SU-DHL-6 (cell line): Measurements from ENCODE around the gene PAH.

Experiments used
- EZH2phosphoT487 ChIP-seq: fragments of 200-600 bp; sonication (generic), shearing (Covaris generic); conservative IDR thresholded peaks from 2 replicates; pipeline ENCODE4 v1.6.1; 2018; ENCODE audit warnings: mild to moderate bottlenecking, antibody characterized with exemption, low read length, moderate library complexity, mixed read lengths
- TF ChIP-seq, protein P1 (sequence below): fragments of 200-600 bp; sonication (generic); IDR thresholded peaks from one replicate; pipeline ENCODE4 v1.5.1; 2017; ENCODE audit warnings: antibody characterized with exemption, mild to moderate bottlenecking, low read length, moderate library complexity; ENCODE audit not compliant: insufficient read depth, poor library complexity, severe bottlenecking

DNA sequence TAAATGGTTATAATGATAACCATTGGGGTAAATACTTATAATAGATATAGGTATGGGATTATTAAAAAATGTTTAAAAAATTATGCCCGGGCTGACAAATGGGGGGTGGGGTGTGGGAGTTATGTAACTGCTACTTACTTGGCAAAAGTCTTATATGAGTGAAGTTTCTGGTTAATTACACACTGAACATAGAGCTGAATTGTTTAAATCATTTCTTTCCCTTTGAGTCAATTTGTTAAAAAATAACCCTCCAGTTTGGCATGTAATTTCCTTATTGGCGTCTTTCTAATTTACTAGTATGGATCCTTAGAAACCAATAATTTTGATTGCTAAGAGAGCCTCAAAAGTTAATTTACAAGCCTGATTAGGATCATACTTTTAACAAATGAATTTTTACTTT lies 16.7 kb downstream of the PAH start:
- TF ChIP-seq, protein P1, sequence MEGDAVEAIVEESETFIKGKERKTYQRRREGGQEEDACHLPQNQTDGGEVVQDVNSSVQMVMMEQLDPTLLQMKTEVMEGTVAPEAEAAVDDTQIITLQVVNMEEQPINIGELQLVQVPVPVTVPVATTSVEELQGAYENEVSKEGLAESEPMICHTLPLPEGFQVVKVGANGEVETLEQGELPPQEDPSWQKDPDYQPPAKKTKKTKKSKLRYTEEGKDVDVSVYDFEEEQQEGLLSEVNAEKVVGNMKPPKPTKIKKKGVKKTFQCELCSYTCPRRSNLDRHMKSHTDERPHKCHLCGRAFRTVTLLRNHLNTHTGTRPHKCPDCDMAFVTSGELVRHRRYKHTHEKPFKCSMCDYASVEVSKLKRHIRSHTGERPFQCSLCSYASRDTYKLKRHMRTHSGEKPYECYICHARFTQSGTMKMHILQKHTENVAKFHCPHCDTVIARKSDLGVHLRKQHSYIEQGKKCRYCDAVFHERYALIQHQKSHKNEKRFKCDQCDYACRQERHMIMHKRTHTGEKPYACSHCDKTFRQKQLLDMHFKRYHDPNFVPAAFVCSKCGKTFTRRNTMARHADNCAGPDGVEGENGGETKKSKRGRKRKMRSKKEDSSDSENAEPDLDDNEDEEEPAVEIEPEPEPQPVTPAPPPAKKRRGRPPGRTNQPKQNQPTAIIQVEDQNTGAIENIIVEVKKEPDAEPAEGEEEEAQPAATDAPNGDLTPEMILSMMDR = no peak
- TF ChIP-seq EZH2phosphoT487 = no peak
